CD4-positive, alpha-beta T cell treated with Interleukin-17A for 4 hours (primary cell): ENCODE measurements around the gene SALL4.
"Not testable (repeated sequence)": the region's sequence is repeated elsewhere in the genome, so short reads cannot be mapped to it uniquely, and the experiment has no call there.

Experiments used
- DNase-seq: peaks from one replicate; pipeline ENCODE4 v3.0.0-alpha.2; 2020; ENCODE audit warnings: mixed read lengths

The SALL4 gene

GRCh38 chr20:51801122-51801822 lies 1.0 kb downstream of the SALL4 start:
- no peak for DNase-seq

- no peak for DNase-seq
Measured at GRCh38 chr20:51800872-51801121, 1.5 kb downstream of the SALL4 start.

GRCh38 chr20:51800060-51800871 lies 2.1 kb downstream of the SALL4 start:
- DNase-seq, result peak; percentile 59

GRCh38 chr20:51799401-51799860 lies 2.9 kb downstream of the SALL4 start:
- no peak for DNase-seq

- no peak for DNase-seq
Measured at GRCh38 chr20:51797357-51798025, 4.8 kb downstream of the SALL4 start.

- no peak for DNase-seq
Measured at GRCh38 chr20:51796340-51796739, 6.0 kb downstream of the SALL4 start.

GRCh38 chr20:51792960-51793359 lies 9.4 kb downstream of the SALL4 start:
- no peak for DNase-seq

GRCh38 chr20:51791626-51792025 lies 10.7 kb downstream of the SALL4 start:
- DNase-seq, result no peak

- DNase-seq, result no peak
Measured at GRCh38 chr20:51790256-51790655, 12.1 kb downstream of the SALL4 start.

GRCh38 chr20:51789434-51789833 lies 12.9 kb downstream of the SALL4 start:
- DNase-seq, result no peak

GRCh38 chr20:51788822-51789221 lies 13.5 kb downstream of the SALL4 start:
- no peak for DNase-seq

- no peak for DNase-seq
Measured at GRCh38 chr20:51784299-51784698, 18.0 kb downstream of the SALL4 start.

- not testable (repeated sequence) for DNase-seq
Measured at GRCh38 chr20:51778229-51778759, 24.0 kb downstream of the SALL4 start.

- no peak for DNase-seq
Measured at GRCh38 chr20:51775241-51775640, 27.1 kb downstream of the SALL4 start.

GRCh38 chr20:51772236-51772635 lies 30.1 kb downstream of the SALL4 start:
- DNase-seq, result no peak

GRCh38 chr20:51769976-51770615 lies 32.2 kb downstream of the SALL4 start:
- DNase-seq, result no peak

GRCh38 chr20:51768759-51769517 lies 33.4 kb downstream of the SALL4 start:
- DNase-seq, result no peak

GRCh38 chr20:51767867-51768758 lies 34.2 kb downstream of the SALL4 start, which contains the start of gene ATP9A:
ATP9A (minus strand) TSS chr20:51768390; CDS start chr20:51768369, 21 bp downstream.
- no peak for DNase-seq

- DNase-seq, result peak; percentile 37
Measured at GRCh38 chr20:51766994-51767866, 35.1 kb downstream of the SALL4 start.

GRCh38 chr20:51765381-51765780 lies 36.9 kb downstream of the SALL4 start:
- not testable (repeated sequence) for DNase-seq
